Mononuclear cell (primary cell): ENCODE results near the gene CNTN2. TPM values are rescaled to one million over a fixed set of nuclear protein-coding genes. Genes with fewer than 3 reads are reported as not detected.

Source experiments
- total RNA-seq: library from RNA; depleted of rRNA; stranded (reverse); fragments of >200 nt; gene quantifications from one replicate; pipeline ENCODE4 v1.2.3, GENCODE V29; 2012

The CNTN2 gene
- total RNA-seq, 1 donor = 0.21 TPM

Other genes with a start within 250 kb of the CNTN2 start
- under 0.01 TPM for gene NFASC, start 172.3 kb upstream of the CNTN2 start, total RNA-seq
- 0.63 TPM for gene TMEM81, start 41.2 kb downstream of the CNTN2 start, total RNA-seq
- 17.2 TPM for gene RBBP5, start 78.8 kb downstream of the CNTN2 start, total RNA-seq
- gene DSTYK, start 168.5 kb downstream of the CNTN2 start, total RNA-seq = 16.3 TPM
- gene TMCC2, start 184.7 kb downstream of the CNTN2 start, total RNA-seq = 4.3 TPM